ENCODE results near the gene PDIA5.

The PDIA5 gene

GRCh38 chr3:123168605-123169004, 101.8 kb downstream of the PDIA5 start:
- H3K27me3 Mint-ChIP-seq: no peaks in the 10 kb centered on the region

DNA sequence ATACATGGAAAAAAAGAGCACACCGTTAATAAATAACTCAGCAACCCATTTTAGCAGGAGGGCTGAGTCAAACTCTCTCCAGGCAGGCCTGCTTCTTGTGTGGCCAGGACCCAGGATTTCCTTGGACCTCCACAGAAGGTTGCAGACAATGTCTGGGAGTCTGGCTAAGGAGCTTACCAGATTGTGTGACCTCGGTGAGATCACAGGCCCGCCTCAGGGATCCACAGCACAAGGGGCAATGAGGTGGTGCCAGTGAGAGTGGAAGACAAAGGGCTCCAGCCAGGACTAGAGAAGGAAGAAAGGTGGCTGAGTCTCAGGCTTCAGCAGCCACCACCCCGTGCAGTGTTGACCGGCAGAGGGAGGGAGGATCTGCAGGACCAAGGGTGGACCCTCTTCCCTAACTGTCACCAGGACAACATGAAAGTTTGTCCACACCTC, 102.7 kb downstream of the PDIA5 start:
- Mint-ChIP-seq H3K27me3 (no peaks in the 10 kb centered on the region), H3K4me3 (no peak overlapping the region), H3K27ac (no peak overlapping the region), H3K9me3 (peaks cover 3% of the 10 kb centered on the region), H3K4me1 (no peaks in the 10 kb centered on the region), H3K36me3 (peaks cover 13% of the 10 kb centered on the region)
- CTCF ChIA-PET: no interaction called here
- DNase-seq: no peak

More at GRCh38 chr3:123168605-123169004, 101.8 kb downstream of the PDIA5 start:
- H3K27ac Mint-ChIP-seq: no peak overlapping the region
- H3K4me3 Mint-ChIP-seq: no peak overlapping the region
- no peaks in the 10 kb centered on the region for H3K4me1 Mint-ChIP-seq
- CTCF ChIA-PET: no interaction called here
- H3K9me3 Mint-ChIP-seq: peaks cover 3% of the 10 kb centered on the region
- H3K36me3 Mint-ChIP-seq: peaks cover 19% of the 10 kb centered on the region
- DNase-seq: no peak

DNA sequence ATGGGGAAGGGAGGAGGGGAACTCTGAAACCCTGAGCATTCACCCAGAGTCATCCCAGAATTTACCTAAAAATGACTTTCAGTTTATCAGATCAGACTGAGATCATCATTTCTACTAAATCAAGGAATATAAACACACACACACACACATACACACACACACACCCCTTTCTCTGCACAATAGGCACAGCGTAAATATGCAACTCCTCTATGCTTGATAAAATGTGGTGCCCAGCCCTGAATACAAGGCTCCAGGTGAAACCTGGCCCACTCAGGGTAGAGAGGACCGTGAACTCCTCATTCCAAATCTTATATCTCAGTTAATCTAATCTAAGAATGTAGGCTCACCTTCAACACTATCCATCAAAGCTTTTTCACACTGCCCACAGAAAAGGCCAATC, 103.1 kb downstream of the PDIA5 start:
- CTCF ChIA-PET: no interaction called here
- no peaks in the 10 kb centered on the region for H3K27me3 Mint-ChIP-seq
- H3K4me1 Mint-ChIP-seq: no peaks in the 10 kb centered on the region
- H3K27ac Mint-ChIP-seq: no peak overlapping the region
- no peak overlapping the region for H3K4me3 Mint-ChIP-seq
- peaks cover 9% of the 10 kb centered on the region for H3K36me3 Mint-ChIP-seq
- H3K9me3 Mint-ChIP-seq: peaks cover 2% of the 10 kb centered on the region
- no peak for DNase-seq

GRCh38 chr3:123180791-123181190, 114.0 kb downstream of the PDIA5 start:
- H3K9me3 Mint-ChIP-seq: no peaks in the 10 kb centered on the region
- DNase-seq: no peak
- CTCF ChIA-PET: no interaction called here
- peaks cover 5% of the 10 kb centered on the region for H3K27me3 Mint-ChIP-seq
- H3K36me3 Mint-ChIP-seq: no peaks in the 10 kb centered on the region
- H3K4me3 Mint-ChIP-seq: no peak overlapping the region
- H3K4me1 Mint-ChIP-seq: no peaks in the 10 kb centered on the region
- H3K27ac Mint-ChIP-seq: peak overlapping the region; percentile 50

DNA sequence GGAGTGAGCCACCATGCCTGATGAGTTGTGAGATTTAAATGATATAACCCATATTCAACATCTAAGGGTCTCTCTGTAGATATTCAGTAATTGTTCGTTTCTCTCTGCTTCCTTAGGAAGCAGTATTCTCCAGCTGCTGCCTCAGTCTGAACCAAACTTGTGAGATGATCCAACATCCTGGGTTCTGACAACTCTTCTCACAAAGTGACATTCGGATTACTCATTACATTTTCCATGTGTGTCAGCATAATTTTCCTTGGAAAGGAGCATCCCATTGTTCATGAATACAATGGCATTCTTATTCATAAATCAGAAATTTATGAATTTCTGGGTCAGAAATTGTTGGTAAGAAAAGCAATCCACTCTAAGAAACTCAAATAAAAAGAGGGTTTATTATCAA, 119.9 kb downstream of the PDIA5 start:
- H3K27me3 Mint-ChIP-seq: peaks cover 11% of the 10 kb centered on the region
- no peaks in the 10 kb centered on the region for H3K36me3 Mint-ChIP-seq

GRCh38 chr3:123188058-123188457, 121.2 kb downstream of the PDIA5 start:
- CTCF ChIA-PET: interaction anchor here (0.6 kb wide), 1 partner anchor 245 kb away, joined by 4 read pairs; no protein-coding TSS in a partner anchor
- no peak overlapping the region for H3K27ac Mint-ChIP-seq
- no peaks in the 10 kb centered on the region for H3K4me1 Mint-ChIP-seq
- H3K36me3 Mint-ChIP-seq: no peaks in the 10 kb centered on the region
- peaks cover 9% of the 10 kb centered on the region for H3K27me3 Mint-ChIP-seq
- no peak overlapping the region for H3K4me3 Mint-ChIP-seq
- H3K9me3 Mint-ChIP-seq: no peaks in the 10 kb centered on the region
- DNase-seq: no peak

More for the DNA sequence above, 119.9 kb downstream of the PDIA5 start:
- Mint-ChIP-seq H3K4me1 (no peaks in the 10 kb centered on the region), H3K4me3 (no peak overlapping the region), H3K27ac (no peak overlapping the region), H3K9me3 (no peaks in the 10 kb centered on the region)
- CTCF ChIA-PET: no interaction called here
- DNase-seq: no peak

- no peaks in the 10 kb centered on the region for H3K36me3 Mint-ChIP-seq
- H3K27ac Mint-ChIP-seq: no peak overlapping the region
- H3K4me3 Mint-ChIP-seq: no peak overlapping the region
- H3K27me3 Mint-ChIP-seq: peaks cover 10% of the 10 kb centered on the region
- H3K4me1 Mint-ChIP-seq: no peaks in the 10 kb centered on the region
- CTCF ChIA-PET: no interaction called here
- no peaks in the 10 kb centered on the region for H3K9me3 Mint-ChIP-seq
- no peak for DNase-seq
Observed at GRCh38 chr3:123193448-123194101, 126.8 kb downstream of the PDIA5 start.

DNA sequence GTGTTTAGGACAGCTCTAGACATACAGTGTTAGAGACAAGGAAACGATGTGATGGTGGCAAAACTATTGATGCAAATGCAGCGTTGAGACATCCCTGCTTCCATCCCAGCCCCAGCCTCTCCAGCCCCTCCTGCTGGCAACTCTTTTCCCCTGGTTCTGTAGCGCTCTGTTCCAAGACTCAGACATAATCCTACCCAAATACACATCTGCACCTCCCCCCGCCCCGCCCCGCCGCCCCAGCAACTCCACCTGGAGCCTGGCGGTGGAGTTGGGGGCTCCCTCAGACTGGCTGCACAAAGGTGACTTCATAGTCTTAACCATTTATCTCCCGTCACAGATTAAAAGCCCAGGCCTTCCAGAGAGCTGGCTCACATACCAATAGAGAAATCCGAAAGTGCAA, 127.7 kb downstream of the PDIA5 start:
- H3K9me3 Mint-ChIP-seq: no peaks in the 10 kb centered on the region
- no peaks in the 10 kb centered on the region for H3K4me1 Mint-ChIP-seq
- no peak overlapping the region for H3K4me3 Mint-ChIP-seq
- no peak overlapping the region for H3K27ac Mint-ChIP-seq
- H3K27me3 Mint-ChIP-seq: peaks cover 12% of the 10 kb centered on the region
- peak; percentile 24 for DNase-seq
- H3K36me3 Mint-ChIP-seq: no peaks in the 10 kb centered on the region
- CTCF ChIA-PET: no interaction called here

DNA sequence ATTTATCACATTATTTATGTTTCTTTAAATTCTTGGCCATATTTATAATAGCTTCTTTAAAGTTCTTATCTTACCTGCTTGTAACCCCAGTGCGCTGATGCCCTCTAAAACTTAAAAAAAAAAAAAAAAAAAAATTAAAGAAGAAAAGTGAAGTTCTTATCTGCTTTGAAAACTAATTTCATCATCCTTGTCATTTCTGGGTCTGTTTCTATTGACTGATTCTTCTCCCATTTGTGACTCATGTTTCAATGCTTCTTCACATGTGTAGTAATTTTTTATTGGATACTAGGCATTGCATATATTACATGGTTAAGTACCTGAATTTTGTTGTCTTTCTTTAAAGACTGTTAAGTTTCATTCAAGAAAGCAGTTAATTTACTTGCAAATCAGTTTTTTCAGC, 131.5 kb downstream of the PDIA5 start:
- H3K4me1 Mint-ChIP-seq: peaks cover 24% of the 10 kb centered on the region
- CTCF ChIA-PET: no interaction called here
- peaks cover 1% of the 10 kb centered on the region for H3K9me3 Mint-ChIP-seq
- no peak overlapping the region for H3K27ac Mint-ChIP-seq
- peaks cover 2% of the 10 kb centered on the region for H3K36me3 Mint-ChIP-seq
- H3K27me3 Mint-ChIP-seq: peaks cover 13% of the 10 kb centered on the region
- H3K4me3 Mint-ChIP-seq: no peak overlapping the region
- DNase-seq: no peak

DNA sequence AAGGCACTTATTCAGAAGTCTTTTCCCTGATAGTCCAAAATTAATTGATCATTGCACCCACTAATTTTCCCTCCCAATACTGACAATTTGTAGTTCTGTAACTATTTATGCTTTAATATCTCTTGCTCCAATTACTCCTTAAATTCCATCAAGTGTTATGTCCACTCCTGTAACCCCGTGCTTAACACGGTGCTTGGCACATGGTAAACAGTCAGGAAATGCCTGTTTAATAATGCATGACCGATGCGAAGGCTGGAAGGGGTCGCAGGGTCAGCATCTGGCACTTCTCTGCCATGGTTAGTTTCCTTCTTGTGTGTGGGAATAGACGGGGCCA, 134.4 kb downstream of the PDIA5 start:
- Mint-ChIP-seq H3K27ac (peak overlapping the region; percentile 98), H3K4me1 (peaks cover 28% of the 10 kb centered on the region), H3K36me3 (peaks cover 2% of the 10 kb centered on the region), H3K9me3 (peaks cover 1% of the 10 kb centered on the region), H3K4me3 (peak overlapping the region; percentile 85), H3K27me3 (peaks cover 13% of the 10 kb centered on the region)
- CTCF ChIA-PET: no interaction called here
- no peak for DNase-seq

DNA sequence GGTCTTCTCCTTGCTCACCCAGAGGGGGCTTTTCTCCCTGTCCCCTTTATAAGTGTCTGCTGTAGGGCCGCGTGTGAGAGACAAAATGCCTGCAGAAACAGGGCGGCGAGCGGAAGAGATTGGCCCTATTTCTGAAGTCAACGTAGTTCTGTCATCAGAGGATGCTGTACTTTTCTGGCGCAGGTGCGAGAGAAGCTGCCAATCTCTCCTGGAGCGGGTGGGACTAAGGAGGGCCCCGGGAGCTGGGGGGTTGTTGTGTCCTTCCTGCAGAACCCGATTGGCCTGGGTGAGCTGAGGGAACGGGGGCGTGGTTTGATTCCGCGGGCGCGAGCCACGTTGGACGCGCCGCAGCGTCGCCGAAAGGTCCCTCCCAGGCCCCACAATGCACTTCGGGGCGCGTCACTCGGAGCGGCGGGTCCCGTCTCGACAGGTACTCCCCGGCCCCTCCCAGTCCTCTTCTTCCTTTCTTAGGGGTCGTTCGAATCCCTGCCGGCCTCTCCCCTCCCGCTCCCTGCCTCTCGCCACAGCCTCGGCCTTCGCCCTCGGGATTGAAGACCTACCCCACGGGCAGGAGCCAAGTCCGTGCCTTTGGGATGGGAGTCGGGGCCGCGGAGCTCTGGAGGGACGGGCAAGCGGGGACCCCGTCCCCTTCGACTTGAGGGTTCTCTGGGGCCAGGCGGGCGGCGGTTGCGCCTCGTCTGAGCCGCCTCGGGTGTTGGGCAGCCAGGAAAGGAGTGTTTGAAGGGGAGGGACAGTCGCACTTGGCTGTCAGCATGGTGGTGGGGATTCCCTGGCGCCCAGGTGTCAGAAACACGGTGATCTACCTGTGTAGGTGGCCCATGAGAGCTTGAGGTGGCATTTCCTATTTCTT, 135.0 kb downstream of the PDIA5 start, which contains the start of gene SEC22A:
TSS of gene SEC22A (plus strand) at position 387 of the 871 bp plus-strand sequence. CDS start 7,275 bp downstream, outside the sequence.
- H3K27me3 Mint-ChIP-seq: peaks cover 11% of the 10 kb centered on the region
- H3K27ac Mint-ChIP-seq: peak within 1 kb of the TSS; percentile 98
- H3K36me3 Mint-ChIP-seq: peaks cover 2% of the 10 kb centered on the region
- peaks cover 1% of the 10 kb centered on the region for H3K9me3 Mint-ChIP-seq
- H3K4me3 Mint-ChIP-seq: peak within 1 kb of the TSS; percentile 85
- peaks cover 28% of the 10 kb centered on the region for H3K4me1 Mint-ChIP-seq
- DNase-seq: peak; percentile 97
- CTCF ChIA-PET: no interaction called here

GRCh38 chr3:123202451-123202850, 135.6 kb downstream of the PDIA5 start:
- Mint-ChIP-seq H3K27ac (peak overlapping the region; percentile 98), H3K9me3 (peaks cover 1% of the 10 kb centered on the region), H3K27me3 (peaks cover 5% of the 10 kb centered on the region), H3K36me3 (peaks cover 3% of the 10 kb centered on the region), H3K4me1 (peaks cover 28% of the 10 kb centered on the region), H3K4me3 (peak overlapping the region; percentile 85)
- DNase-seq: peak; percentile 28
- CTCF ChIA-PET: no interaction called here
